ENCODE results near the gene ADAMTS16.
A peak's percentile ranks its signal among the peaks of the same experiment; 100 is the strongest.
"Not testable (repeated sequence)": the region's sequence is repeated elsewhere in the genome, so short reads cannot be mapped to it uniquely, and the experiment has no call there.

ADAMTS16 gene

GRCh38 chr5:5134107-5134506 is 6.0 kb upstream of the ADAMTS16 start:
- H3K4me3 Mint-ChIP-seq: no peak overlapping the region
- H3K27ac Mint-ChIP-seq: no peak overlapping the region
- no peaks in the 10 kb centered on the region for H3K4me1 Mint-ChIP-seq (ENCODE audit: low read depth)
- no peaks in the 10 kb centered on the region for H3K9me3 Mint-ChIP-seq (ENCODE audit: low read depth)
- H3K27me3 Mint-ChIP-seq: peaks cover 7% of the 10 kb centered on the region
- H3K36me3 Mint-ChIP-seq: no peaks in the 10 kb centered on the region

GRCh38 chr5:5135957-5136676 is 4.0 kb upstream of the ADAMTS16 start:
- Mint-ChIP-seq H3K27me3 (peaks cover 14% of the 10 kb centered on the region), H3K4me1 (ENCODE audit: low read depth) (peaks cover 5% of the 10 kb centered on the region), H3K27ac (no peak overlapping the region), H3K4me3 (no peak overlapping the region), H3K9me3 (ENCODE audit: low read depth) (no peaks in the 10 kb centered on the region), H3K36me3 (no peaks in the 10 kb centered on the region)

DNA sequence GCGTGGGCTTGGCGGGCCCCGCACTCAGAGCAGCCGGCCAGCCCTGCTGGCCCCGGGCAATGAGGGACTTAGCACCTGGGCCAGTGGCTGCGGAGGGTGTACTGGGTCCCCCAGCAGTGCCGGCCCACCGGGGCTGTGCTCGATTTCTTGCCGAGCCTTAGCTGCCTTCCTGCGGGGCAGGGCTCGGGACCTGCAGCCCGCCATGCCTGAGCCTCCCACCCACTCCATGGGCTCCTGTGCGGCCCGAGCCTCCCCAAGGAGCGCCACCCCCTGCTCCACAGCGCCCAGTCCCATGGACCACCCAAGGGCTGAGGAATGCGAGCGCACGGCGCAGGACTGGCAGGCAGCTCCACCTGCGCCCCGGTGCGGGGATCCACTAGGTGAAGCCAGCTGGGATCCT is 2.3 kb upstream of the ADAMTS16 start:
- not testable (repeated sequence) for H3K27ac Mint-ChIP-seq; H3K36me3 Mint-ChIP-seq; H3K4me3 Mint-ChIP-seq; H3K9me3 Mint-ChIP-seq (ENCODE audit: low read depth)
- Mint-ChIP-seq H3K27me3 (peaks cover 23% of the 10 kb centered on the region), H3K4me1 (ENCODE audit: low read depth) (peaks cover 11% of the 10 kb centered on the region)

DNA sequence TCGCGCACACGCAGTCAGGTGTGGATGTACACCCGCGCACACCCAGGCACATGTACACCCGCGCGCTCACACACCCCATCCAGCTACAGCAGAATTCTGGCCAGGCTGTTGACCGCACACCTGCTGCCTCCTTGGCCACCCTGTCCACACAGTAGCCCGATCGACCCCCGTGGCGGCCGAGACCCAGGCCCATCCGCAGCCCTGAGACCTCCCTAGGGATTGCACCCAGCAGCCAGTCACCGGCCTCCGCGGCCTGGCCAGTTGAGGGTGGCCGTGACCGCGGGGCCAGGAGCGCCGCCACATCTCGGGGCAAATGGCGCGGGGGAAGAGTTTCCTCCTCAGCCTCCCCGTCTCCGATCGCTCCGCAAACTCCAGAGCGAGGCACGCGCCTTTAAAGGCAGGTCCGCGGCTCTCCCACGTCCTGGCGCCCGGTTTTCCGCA is 774 bp upstream of the ADAMTS16 start:
- peaks cover 11% of the 10 kb centered on the region for H3K4me1 Mint-ChIP-seq (ENCODE audit: low read depth)
- no peaks in the 10 kb centered on the region for H3K9me3 Mint-ChIP-seq (ENCODE audit: low read depth)
- H3K36me3 Mint-ChIP-seq: no peaks in the 10 kb centered on the region
- peaks cover 25% of the 10 kb centered on the region for H3K27me3 Mint-ChIP-seq
- no peak overlapping the region for H3K4me3 Mint-ChIP-seq
- H3K27ac Mint-ChIP-seq: no peak overlapping the region

DNA sequence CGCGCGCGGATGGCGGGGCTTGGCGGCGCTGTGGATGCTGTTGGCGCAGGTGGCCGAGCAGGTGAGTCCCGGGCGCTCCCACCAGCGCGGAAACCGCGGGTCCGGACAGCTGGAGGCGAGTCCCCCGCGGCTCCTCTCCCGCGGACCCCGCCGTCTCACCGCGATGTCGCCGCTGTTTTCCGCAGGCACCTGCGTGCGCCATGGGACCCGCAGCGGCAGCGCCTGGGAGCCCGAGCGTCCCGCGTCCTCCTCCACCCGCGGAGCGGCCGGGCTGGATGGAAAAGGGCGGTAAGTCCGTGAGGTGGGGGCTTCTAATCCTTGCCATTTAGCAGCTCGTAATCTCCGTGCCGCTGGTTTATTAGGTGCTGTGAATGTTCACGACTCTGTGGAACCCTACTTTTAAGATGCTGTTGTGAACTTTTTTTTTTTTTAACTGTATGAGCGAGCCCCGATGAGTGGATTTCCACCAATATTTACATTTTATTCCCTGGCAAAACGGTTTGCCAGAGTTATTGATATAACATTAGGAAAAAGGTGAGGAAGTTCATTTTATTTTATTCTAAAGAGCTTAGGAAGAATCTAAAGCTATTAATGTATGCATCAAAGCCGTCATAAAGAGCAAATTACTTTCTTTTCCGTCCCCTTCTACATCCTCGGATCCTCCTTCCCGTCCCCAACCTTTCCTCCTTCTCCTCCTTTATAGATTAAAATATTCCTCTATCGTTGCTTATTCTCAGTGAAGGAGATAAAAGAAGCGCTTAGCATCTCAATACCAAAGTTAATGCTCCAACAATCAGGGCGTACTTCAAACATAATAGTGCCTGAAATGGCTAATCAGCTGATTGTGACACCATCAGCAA is 579 bp downstream of the ADAMTS16 start:
- Mint-ChIP-seq H3K27ac (no peak overlapping the region), H3K9me3 (ENCODE audit: low read depth) (no peaks in the 10 kb centered on the region), H3K27me3 (peaks cover 25% of the 10 kb centered on the region), H3K4me3 (peak overlapping the region; percentile 56), H3K36me3 (no peaks in the 10 kb centered on the region), H3K4me1 (ENCODE audit: low read depth) (peaks cover 11% of the 10 kb centered on the region)

DNA sequence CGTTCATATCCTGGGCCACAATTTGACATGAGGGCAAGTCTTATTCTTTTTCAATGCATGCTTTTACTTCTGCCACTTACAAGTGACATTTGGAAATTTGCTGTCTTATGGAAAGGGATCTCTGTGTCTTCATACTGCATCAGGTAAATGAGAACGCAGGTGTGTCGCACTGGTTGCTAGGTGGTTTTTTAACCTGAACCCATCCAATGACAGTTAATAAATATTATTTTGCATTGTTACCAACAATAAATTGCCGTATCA is 1.1 kb downstream of the ADAMTS16 start:
- no peak overlapping the region for H3K4me3 Mint-ChIP-seq
- peaks cover 25% of the 10 kb centered on the region for H3K27me3 Mint-ChIP-seq
- no peak overlapping the region for H3K27ac Mint-ChIP-seq
- H3K9me3 Mint-ChIP-seq (ENCODE audit: low read depth): no peaks in the 10 kb centered on the region
- H3K36me3 Mint-ChIP-seq: no peaks in the 10 kb centered on the region
- peaks cover 11% of the 10 kb centered on the region for H3K4me1 Mint-ChIP-seq (ENCODE audit: low read depth)

DNA sequence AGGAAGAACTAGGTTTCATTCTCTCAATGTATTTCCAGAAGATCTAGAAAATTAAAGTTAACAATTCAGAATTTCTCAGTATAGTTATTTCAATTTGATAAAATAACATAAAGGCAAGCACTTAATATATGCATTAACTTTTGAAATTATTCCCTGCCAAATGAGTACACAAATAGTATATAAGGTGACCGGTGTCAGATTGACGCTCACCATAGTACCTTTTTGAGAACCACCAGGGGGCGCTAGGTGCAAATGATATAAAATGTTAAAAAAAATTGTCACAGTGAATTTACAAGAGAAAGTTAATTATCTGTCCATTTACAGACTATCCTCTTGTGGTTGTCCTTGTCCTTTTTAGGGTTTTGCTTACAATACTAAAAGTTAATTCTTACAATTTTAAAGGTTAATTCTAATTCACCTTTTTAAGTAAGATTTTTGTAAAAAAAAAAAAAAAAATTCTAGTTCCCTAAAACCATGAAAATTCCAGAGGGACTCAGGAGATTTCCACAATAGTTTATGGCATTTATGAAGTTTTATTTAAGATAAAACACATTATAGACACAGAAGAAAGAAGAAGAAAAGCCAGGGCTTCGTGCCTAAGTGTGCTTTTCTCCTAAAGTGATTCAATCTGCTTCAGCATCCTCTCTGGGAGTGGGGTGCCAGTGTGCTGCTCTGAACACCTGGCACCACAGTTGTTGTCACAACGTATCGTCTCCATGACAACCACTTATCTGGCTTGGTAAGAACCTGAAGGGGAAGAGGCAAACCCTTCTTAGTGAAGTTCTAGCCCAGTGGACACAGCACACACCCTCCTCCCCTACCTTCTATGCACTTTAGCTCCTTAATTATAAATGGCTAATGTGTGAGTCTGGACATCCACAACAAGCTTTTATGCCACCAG is 1.7 kb downstream of the ADAMTS16 start:
- no peak overlapping the region for H3K4me3 Mint-ChIP-seq
- H3K4me1 Mint-ChIP-seq (ENCODE audit: low read depth): peaks cover 11% of the 10 kb centered on the region
- H3K9me3 Mint-ChIP-seq (ENCODE audit: low read depth): no peaks in the 10 kb centered on the region
- H3K27me3 Mint-ChIP-seq: peaks cover 23% of the 10 kb centered on the region
- no peak overlapping the region for H3K27ac Mint-ChIP-seq
- no peaks in the 10 kb centered on the region for H3K36me3 Mint-ChIP-seq

GRCh38 chr5:5144441-5144840 is 4.3 kb downstream of the ADAMTS16 start:
- Mint-ChIP-seq H3K4me1 (ENCODE audit: low read depth) (peaks cover 11% of the 10 kb centered on the region), H3K36me3 (no peaks in the 10 kb centered on the region), H3K27me3 (peaks cover 19% of the 10 kb centered on the region), H3K4me3 (no peak overlapping the region), H3K27ac (no peak overlapping the region), H3K9me3 (ENCODE audit: low read depth) (peaks cover 5% of the 10 kb centered on the region)

- H3K9me3 Mint-ChIP-seq (ENCODE audit: low read depth): peaks cover 5% of the 10 kb centered on the region
- H3K27ac Mint-ChIP-seq: no peak overlapping the region
- peaks cover 16% of the 10 kb centered on the region for H3K27me3 Mint-ChIP-seq
- H3K4me3 Mint-ChIP-seq: no peak overlapping the region
- no peaks in the 10 kb centered on the region for H3K36me3 Mint-ChIP-seq
- peaks cover 8% of the 10 kb centered on the region for H3K4me1 Mint-ChIP-seq (ENCODE audit: low read depth)
Observed at GRCh38 chr5:5145651-5146529, 5.8 kb downstream of the ADAMTS16 start.

- Mint-ChIP-seq H3K27me3 (peaks cover 10% of the 10 kb centered on the region), H3K27ac (no peak overlapping the region), H3K9me3 (ENCODE audit: low read depth) (peaks cover 5% of the 10 kb centered on the region), H3K4me3 (no peak overlapping the region), H3K36me3 (no peaks in the 10 kb centered on the region), H3K4me1 (ENCODE audit: low read depth) (peaks cover under 1% of the 10 kb centered on the region)
Observed at GRCh38 chr5:5146530-5147160, 6.5 kb downstream of the ADAMTS16 start.

- Mint-ChIP-seq H3K27ac (no peak overlapping the region), H3K4me1 (ENCODE audit: low read depth) (no peaks in the 10 kb centered on the region), H3K36me3 (no peaks in the 10 kb centered on the region), H3K9me3 (ENCODE audit: low read depth) (peaks cover 5% of the 10 kb centered on the region), H3K4me3 (no peak overlapping the region), H3K27me3 (peaks cover 3% of the 10 kb centered on the region)
Observed at GRCh38 chr5:5149154-5149553, 9.0 kb downstream of the ADAMTS16 start.

- Mint-ChIP-seq H3K4me1 (ENCODE audit: low read depth) (peaks cover 2% of the 10 kb centered on the region), H3K27me3 (peaks cover 3% of the 10 kb centered on the region), H3K9me3 (ENCODE audit: low read depth) (peaks cover 12% of the 10 kb centered on the region), H3K27ac (no peak overlapping the region), H3K36me3 (no peaks in the 10 kb centered on the region), H3K4me3 (no peak overlapping the region)
Observed at GRCh38 chr5:5150667-5151066, 10.5 kb downstream of the ADAMTS16 start.

- H3K27ac Mint-ChIP-seq: no peak overlapping the region
- H3K9me3 Mint-ChIP-seq (ENCODE audit: low read depth): peaks cover 8% of the 10 kb centered on the region
- H3K27me3 Mint-ChIP-seq: no peaks in the 10 kb centered on the region
- peaks cover 3% of the 10 kb centered on the region for H3K4me1 Mint-ChIP-seq (ENCODE audit: low read depth)
- no peaks in the 10 kb centered on the region for H3K36me3 Mint-ChIP-seq
- no peak overlapping the region for H3K4me3 Mint-ChIP-seq
Observed at GRCh38 chr5:5154733-5155132, 14.6 kb downstream of the ADAMTS16 start.

DNA sequence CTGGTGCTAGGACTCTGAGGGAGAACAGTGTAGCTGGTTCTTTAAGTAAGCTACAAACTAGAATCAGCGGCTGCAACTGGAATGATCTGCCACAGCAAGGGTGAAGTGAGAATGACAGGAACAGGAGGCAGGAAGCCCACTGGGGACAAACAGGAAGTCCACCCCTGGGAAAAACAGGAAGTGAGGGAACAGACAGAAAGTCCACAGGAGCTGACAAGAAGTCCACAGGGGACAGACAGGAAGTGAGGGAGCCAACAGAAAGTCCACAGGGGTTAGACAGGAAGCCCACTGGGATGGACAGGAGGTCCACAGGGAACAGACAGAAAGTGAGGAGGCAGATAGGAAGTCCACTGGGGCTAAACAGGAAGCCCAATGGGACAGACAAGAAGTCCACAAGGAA is 15.5 kb downstream of the ADAMTS16 start:
- Mint-ChIP-seq H3K4me3 (no peak overlapping the region), H3K4me1 (ENCODE audit: low read depth) (peaks cover 3% of the 10 kb centered on the region), H3K36me3 (no peaks in the 10 kb centered on the region), H3K9me3 (ENCODE audit: low read depth) (peaks cover 8% of the 10 kb centered on the region), H3K27ac (no peak overlapping the region), H3K27me3 (no peaks in the 10 kb centered on the region)
